ENCODE data around the gene COX6A2.
"Not testable (repeated sequence)": the region's sequence is repeated elsewhere in the genome, so short reads cannot be mapped to it uniquely, and the experiment has no call there.

The COX6A2 gene

GRCh38 chr16:31421587-31421986 is 6.6 kb downstream of the COX6A2 start:
- Histone ChIP-seq H3K4me2 (ENCODE audit: low read depth, low read length) (no peak overlapping the region), H3K79me2 (ENCODE audit: low read length) (no peaks in the 10 kb centered on the region), H3K9ac (ENCODE audit: low read length) (no peak overlapping the region), H3K9me3 (replicated peaks; ENCODE audit: insufficient read depth, low read length) (no peaks in the 10 kb centered on the region), H3K27ac (ENCODE audit: low read length) (no peak overlapping the region), H3K4me1 (ENCODE audit: low read length) (no peaks in the 10 kb centered on the region), H4K20me1 (ENCODE audit: insufficient read depth, low read length) (no peaks in the 10 kb centered on the region), H3K9me2 (replicated peaks; ENCODE audit: insufficient read depth, low read length) (no peaks in the 10 kb centered on the region), H3K36me3 (replicated peaks; ENCODE audit: insufficient read depth, low read length) (no peaks in the 10 kb centered on the region), H3K4me3 (ENCODE audit: low read length) (no peak overlapping the region), H3F3A (ENCODE audit: insufficient read depth, low read length) (no peaks in the 10 kb centered on the region), H3K27me3 (replicated peaks; ENCODE audit: insufficient read depth, low read length) (0 out of 2 replicates have a peak, but pooled peaks cover under 1% of the 10 kb centered on the region), H2AFZ (ENCODE audit: low read length) (no peak overlapping the region)
- TF ChIP-seq EZH2 (optimal IDR thresholded peaks at IDR 0.05; ENCODE audit: low read depth, low read length) (no peak), EZH2phosphoT487 (IDR thresholded peaks at IDR 0.05; ENCODE audit: low read length) (no peak), CTCF (IDR thresholded peaks at IDR 0.05; ENCODE audit: low read length) (no peak)
- no peak for DNase-seq

GRCh38 chr16:31420037-31420436 is 8.1 kb downstream of the COX6A2 start:
- no peak overlapping the region for H2AFZ ChIP-seq (ENCODE audit: low read length)
- H3K27ac ChIP-seq (ENCODE audit: low read length) = no peak overlapping the region
- no peaks in the 10 kb centered on the region for H4K20me1 ChIP-seq (ENCODE audit: insufficient read depth, low read length)
- H3F3A ChIP-seq (ENCODE audit: insufficient read depth, low read length) = no peaks in the 10 kb centered on the region
- no peaks in the 10 kb centered on the region for H3K9me3 ChIP-seq (replicated peaks; ENCODE audit: insufficient read depth, low read length)
- TF ChIP-seq EZH2 (optimal IDR thresholded peaks at IDR 0.05; ENCODE audit: low read depth, low read length) = no peak
- no peak for TF ChIP-seq EZH2phosphoT487 (IDR thresholded peaks at IDR 0.05; ENCODE audit: low read length)
- TF ChIP-seq CTCF (IDR thresholded peaks at IDR 0.05; ENCODE audit: low read length) = no peak
- H3K9me2 ChIP-seq (replicated peaks; ENCODE audit: insufficient read depth, low read length) = no peaks in the 10 kb centered on the region
- no peaks in the 10 kb centered on the region for H3K79me2 ChIP-seq (ENCODE audit: low read length)
- DNase-seq = no peak
- no peaks in the 10 kb centered on the region for H3K36me3 ChIP-seq (replicated peaks; ENCODE audit: insufficient read depth, low read length)
- no peaks in the 10 kb centered on the region for H3K4me1 ChIP-seq (ENCODE audit: low read length)
- peaks cover 13% of the 10 kb centered on the region; the same call in 1 of the 2 replicates for H3K27me3 ChIP-seq (replicated peaks; ENCODE audit: insufficient read depth, low read length)
- no peak overlapping the region for H3K9ac ChIP-seq (ENCODE audit: low read length)
- H3K4me3 ChIP-seq (ENCODE audit: low read length) = no peak overlapping the region
- no peak overlapping the region for H3K4me2 ChIP-seq (ENCODE audit: low read depth, low read length)

GRCh38 chr16:31417916-31418315 is 10.2 kb downstream of the COX6A2 start:
- H3K9ac ChIP-seq (ENCODE audit: low read length) = no peak overlapping the region
- H3K79me2 ChIP-seq (ENCODE audit: low read length) = no peaks in the 10 kb centered on the region
- no peak overlapping the region for H2AFZ ChIP-seq (ENCODE audit: low read length)
- no peaks in the 10 kb centered on the region for H3K36me3 ChIP-seq (replicated peaks; ENCODE audit: insufficient read depth, low read length)
- TF ChIP-seq CTCF (IDR thresholded peaks at IDR 0.05; ENCODE audit: low read length) (no peak), EZH2phosphoT487 (IDR thresholded peaks at IDR 0.05; ENCODE audit: low read length) (no peak), EZH2 (optimal IDR thresholded peaks at IDR 0.05; ENCODE audit: low read depth, low read length) (no peak)
- no peaks in the 10 kb centered on the region for H3K4me1 ChIP-seq (ENCODE audit: low read length)
- H3F3A ChIP-seq (ENCODE audit: insufficient read depth, low read length) = no peaks in the 10 kb centered on the region
- H4K20me1 ChIP-seq (ENCODE audit: insufficient read depth, low read length) = no peaks in the 10 kb centered on the region
- H3K9me2 ChIP-seq (replicated peaks; ENCODE audit: insufficient read depth, low read length) = no peaks in the 10 kb centered on the region
- no peak overlapping the region for H3K4me2 ChIP-seq (ENCODE audit: low read depth, low read length)
- peaks cover 26% of the 10 kb centered on the region; the same call in 1 of the 2 replicates for H3K27me3 ChIP-seq (replicated peaks; ENCODE audit: insufficient read depth, low read length)
- no peak overlapping the region for H3K27ac ChIP-seq (ENCODE audit: low read length)
- no peak for DNase-seq
- no peak overlapping the region for H3K4me3 ChIP-seq (ENCODE audit: low read length)
- H3K9me3 ChIP-seq (replicated peaks; ENCODE audit: insufficient read depth, low read length) = no peaks in the 10 kb centered on the region

GRCh38 chr16:31417036-31417435 is 11.1 kb downstream of the COX6A2 start:
- H3K9me2 ChIP-seq (replicated peaks; ENCODE audit: insufficient read depth, low read length); H3K4me3 ChIP-seq (ENCODE audit: low read length); H3K27ac ChIP-seq (ENCODE audit: low read length); H3K9ac ChIP-seq (ENCODE audit: low read length); H3K36me3 ChIP-seq (replicated peaks; ENCODE audit: insufficient read depth, low read length); H3K79me2 ChIP-seq (ENCODE audit: low read length); DNase-seq; H4K20me1 ChIP-seq (ENCODE audit: insufficient read depth, low read length); H3K4me1 ChIP-seq (ENCODE audit: low read length); H3F3A ChIP-seq (ENCODE audit: insufficient read depth, low read length); H3K4me2 ChIP-seq (ENCODE audit: low read depth, low read length); H3K9me3 ChIP-seq (replicated peaks; ENCODE audit: insufficient read depth, low read length); H2AFZ ChIP-seq (ENCODE audit: low read length): not testable (repeated sequence)
- peaks cover 34% of the 10 kb centered on the region for H3K27me3 ChIP-seq (replicated peaks; ENCODE audit: insufficient read depth, low read length)
